CD4-positive, alpha-beta memory T cell (primary cell): ENCODE results near the gene MIOS. TPM values are rescaled to one million over a fixed set of nuclear protein-coding genes. Genes with fewer than 3 reads are reported as not detected.

Source experiments
- CTCF ChIA-PET: fragments of 350-600 bp; sonication (Branson Sonifier 250); formaldehyde crosslinking; loops from one replicate; lab custom pipeline; 2021; ENCODE audit warnings: inconsistent platforms; ENCODE audit not compliant: partially characterized antibody; lab: Charles Lee
- POLR2A ChIA-PET: fragments of 350-600 bp; sonication (Branson Sonifier 250); formaldehyde crosslinking; loops from one replicate; lab custom pipeline; 2021; ENCODE audit not compliant: partially characterized antibody; lab: Charles Lee
- DNase-seq, 5 donors: peaks; one replicate each; pipeline versions ENCODE4 v3.0.0 to v3.0.0-alpha.2; 2020 to 2022; ENCODE audit warnings: mixed read lengths in 1 of 5
- H3K27ac ChIP-seq: one replicate; pipeline ENCODE4 v1.7.0; 2013; ENCODE audit warnings: low read depth, low read length
- H3K27me3 ChIP-seq: 2 replicates; pipeline ENCODE4 v1.7.0; 2013; ENCODE audit warnings: mild to moderate bottlenecking, low read length, moderate library complexity; ENCODE audit not compliant: insufficient read depth
- H3K36me3 ChIP-seq: 2 replicates; pipeline ENCODE4 v1.7.0; 2013; ENCODE audit warnings: mild to moderate bottlenecking, low read length, moderate library complexity; ENCODE audit not compliant: insufficient read depth
- H3K4me1 ChIP-seq: 2 replicates; pipeline ENCODE4 v1.7.0; 2013; ENCODE audit warnings: mild to moderate bottlenecking, low read length, moderate library complexity; ENCODE audit not compliant: insufficient read depth
- H3K4me3 ChIP-seq, 2 donors: one replicate each; pipeline ENCODE4 v1.7.0; 2013; ENCODE audit warnings: low read length in 2 of 2, mild to moderate bottlenecking in 1 of 2
- H3K9me3 ChIP-seq, 2 donors: one replicate each; pipeline ENCODE4 v1.7.0; 2013; ENCODE audit warnings: low read length in 2 of 2, control low read depth in 1 of 2; ENCODE audit not compliant: control insufficient read depth in 1 of 2
- H3K27ac Mint-ChIP-seq, 7 donors: one replicate each; pipeline ENCODE4 v1.8.0; 2020 to 2021; ENCODE audit warnings: mixed read lengths in 7 of 7, mild to moderate bottlenecking in 6 of 7, inconsistent platforms in 3 of 7, moderate library complexity in 3 of 7
- H3K27me3 Mint-ChIP-seq, 2 donors: one replicate each; pipeline ENCODE4 v1.8.0; 2020 to 2021; ENCODE audit warnings: mixed read lengths in 2 of 2
- H3K36me3 Mint-ChIP-seq, 2 donors: one replicate each; pipeline ENCODE4 v1.8.0; 2020 to 2021; ENCODE audit warnings: mixed read lengths in 2 of 2, inconsistent platforms in 1 of 2, mild to moderate bottlenecking in 1 of 2
- H3K4me1 Mint-ChIP-seq, 4 donors: one replicate each; pipeline ENCODE4 v1.8.0; 2020 to 2021; ENCODE audit warnings: mixed read lengths in 4 of 4, mild to moderate bottlenecking in 1 of 4
- H3K4me3 Mint-ChIP-seq, 8 donors: one replicate each; pipeline ENCODE4 v1.8.0; 2020 to 2021; ENCODE audit warnings: mixed read lengths in 8 of 8, mild to moderate bottlenecking in 7 of 8, moderate library complexity in 6 of 8, inconsistent platforms in 3 of 8
- H3K9me3 Mint-ChIP-seq, 8 donors: one replicate each; pipeline ENCODE4 v1.8.0; 2020 to 2021; ENCODE audit warnings: mixed read lengths in 8 of 8, mild to moderate bottlenecking in 5 of 8, inconsistent platforms in 3 of 8, moderate library complexity in 1 of 8
- intact Hi-C: fragments of 100-400 bp; cut with micrococcal nuclease; formaldehyde crosslinking; loops from one replicate; pipeline ENCODE4 v1.15.1; 2023
- polyA plus RNA-seq, 2 donors: library from polyadenylated mRNA; unstranded; fragments of 300-500 nt; fragmentation: Illumina TruSeq; gene quantifications; one replicate each; pipeline ENCODE4 v1.2.3, GENCODE V29; 2021
- total RNA-seq, 2 experiments: library from RNA; stranded (reverse); gene quantifications; one replicate each; pipeline ENCODE4 v1.2.3, GENCODE V29; 2021

Gene MIOS
- total and polyA plus RNA-seq, 4 experiments from 2014 or later, result 15.5 to 25.1 (median 19.6) TPM

DNA sequence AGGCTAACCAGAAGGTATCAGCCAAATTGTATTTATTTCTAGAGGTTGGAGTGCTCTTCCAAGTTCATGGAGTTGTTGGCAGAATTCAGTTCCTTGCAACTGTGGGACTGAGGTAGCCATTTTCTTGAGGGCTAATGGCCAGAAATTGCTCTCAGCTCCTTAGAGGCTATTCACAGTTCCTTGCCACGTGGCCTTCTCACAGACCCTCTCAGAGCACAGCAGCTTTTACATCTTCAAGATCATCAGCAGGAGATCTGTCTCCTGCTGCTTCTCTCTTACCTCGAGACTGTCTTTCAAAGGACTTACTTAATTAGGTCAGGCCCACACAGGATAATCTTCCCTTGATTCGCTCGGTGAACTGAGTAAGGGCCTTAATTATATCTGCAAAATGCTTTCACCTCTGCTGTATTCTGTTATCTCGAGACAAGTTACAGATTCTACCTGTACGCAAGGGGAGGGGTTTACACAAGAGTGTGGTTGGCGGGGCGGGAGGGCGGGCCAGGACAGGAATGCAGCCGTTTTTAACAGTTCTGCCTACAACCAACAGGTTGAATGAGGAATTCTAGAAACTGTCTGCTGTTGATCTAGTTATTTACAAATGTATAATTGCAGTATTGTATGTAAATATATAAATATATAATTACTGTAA lies 15.0 kb downstream of the MIOS start:
- H3K9me3 Mint-ChIP-seq, result no peaks in the 10 kb centered on the region
- POLR2A ChIA-PET, result no interaction called here
- peaks cover 8 to 13% of the 10 kb centered on the region in 2 donors for H3K36me3 Mint-ChIP-seq
- peaks cover 0 to 4% (median 2%) of the 10 kb centered on the region in 4 donors for H3K4me1 Mint-ChIP-seq
- intact Hi-C loops, result no loop called here
- no peak overlapping the region for H3K4me3 Mint-ChIP-seq
- Histone ChIP-seq H3K4me1 (no peaks in the 10 kb centered on the region), H3K27ac (no peak overlapping the region), H3K27me3 (no peaks in the 10 kb centered on the region), H3K36me3 (no peaks in the 10 kb centered on the region), H3K4me3 (no peak overlapping the region), H3K9me3 (no peaks in the 10 kb centered on the region)
- H3K27me3 Mint-ChIP-seq, result no peaks in the 10 kb centered on the region
- H3K27ac Mint-ChIP-seq, result no peak overlapping the region
- DNase-seq, result no peak
- CTCF ChIA-PET, result no interaction called here

GRCh38 chr7:7582596-7582995 lies 15.9 kb downstream of the MIOS start:
- no peaks in the 10 kb centered on the region for H3K9me3 Mint-ChIP-seq
- H3K27ac Mint-ChIP-seq, result peak overlapping the region in 1 of 7 donors; percentile 2
- peaks cover 8 to 13% of the 10 kb centered on the region in 2 donors for H3K36me3 Mint-ChIP-seq
- intact Hi-C loops, result no loop called here
- H3K27ac ChIP-seq, result no peak overlapping the region
- H3K4me1 Mint-ChIP-seq, result peaks cover 0 to 4% (median 2%) of the 10 kb centered on the region in 4 donors
- H3K27me3 ChIP-seq, result no peaks in the 10 kb centered on the region
- ChIA-PET POLR2A (no interaction called here), CTCF (no interaction called here)
- no peak overlapping the region for H3K4me3 ChIP-seq
- no peak overlapping the region for H3K4me3 Mint-ChIP-seq
- no peaks in the 10 kb centered on the region for H3K9me3 ChIP-seq
- DNase-seq, result no peak
- H3K4me1 ChIP-seq, result no peaks in the 10 kb centered on the region
- no peaks in the 10 kb centered on the region for H3K36me3 ChIP-seq
- H3K27me3 Mint-ChIP-seq, result no peaks in the 10 kb centered on the region

- intact Hi-C loops, result no loop called here
- Mint-ChIP-seq H3K27ac (no peak overlapping the region), H3K9me3 (no peaks in the 10 kb centered on the region), H3K36me3 (peaks cover 7 to 13% of the 10 kb centered on the region in 2 donors), H3K4me3 (no peak overlapping the region), H3K4me1 (peaks cover under 1 to 4% (median 2%) of the 10 kb centered on the region in 4 donors), H3K27me3 (no peaks in the 10 kb centered on the region)
- Histone ChIP-seq H3K9me3 (no peaks in the 10 kb centered on the region), H3K36me3 (no peaks in the 10 kb centered on the region), H3K4me3 (no peak overlapping the region), H3K27me3 (no peaks in the 10 kb centered on the region), H3K27ac (no peak overlapping the region), H3K4me1 (no peaks in the 10 kb centered on the region)
- CTCF ChIA-PET, result no interaction called here
- POLR2A ChIA-PET, result no interaction called here
- DNase-seq, result no peak
These were observed 17.0 kb downstream of the MIOS start for GRCh38 chr7:7583731-7584130.

GRCh38 chr7:7584653-7585052 lies 18.0 kb downstream of the MIOS start:
- CTCF ChIA-PET, result interaction anchor here (1.1 kb wide), 1 partner anchor 12 kb away, joined by 3 read pairs; no protein-coding TSS in a partner anchor
- no peak overlapping the region for H3K4me3 Mint-ChIP-seq
- intact Hi-C loops, result no loop called here
- Histone ChIP-seq H3K4me3 (no peak overlapping the region), H3K9me3 (no peaks in the 10 kb centered on the region), H3K4me1 (no peaks in the 10 kb centered on the region), H3K36me3 (no peaks in the 10 kb centered on the region), H3K27me3 (no peaks in the 10 kb centered on the region), H3K27ac (no peak overlapping the region)
- no peak for DNase-seq
- peaks cover 4 to 10% of the 10 kb centered on the region in 2 donors for H3K36me3 Mint-ChIP-seq
- POLR2A ChIA-PET, result no interaction called here
- no peaks in the 10 kb centered on the region for H3K27me3 Mint-ChIP-seq
- H3K9me3 Mint-ChIP-seq, result no peaks in the 10 kb centered on the region
- H3K4me1 Mint-ChIP-seq, result peaks cover under 1 to 2% (median 1%) of the 10 kb centered on the region in 4 donors
- H3K27ac Mint-ChIP-seq, result no peak overlapping the region

- no peak for DNase-seq
- Histone ChIP-seq H3K27ac (no peak overlapping the region), H3K4me3 (no peak overlapping the region), H3K27me3 (no peaks in the 10 kb centered on the region), H3K9me3 (no peaks in the 10 kb centered on the region), H3K36me3 (no peaks in the 10 kb centered on the region), H3K4me1 (no peaks in the 10 kb centered on the region)
- peaks cover 0 to 4% (median 3%) of the 10 kb centered on the region in 4 donors for H3K4me1 Mint-ChIP-seq
- no peaks in the 10 kb centered on the region for H3K27me3 Mint-ChIP-seq
- H3K27ac Mint-ChIP-seq, result peak overlapping the region in 1 of 7 donors; percentile 59
- H3K9me3 Mint-ChIP-seq, result no peaks in the 10 kb centered on the region
- intact Hi-C loops, result no loop called here
- ChIA-PET POLR2A (no interaction called here), CTCF (interaction anchor here (0.6 to 1.1 kb wide), 2 partner anchors 11 to 23 kb away, joined by 3 read pairs; no protein-coding TSS in a partner anchor)
- no peak overlapping the region for H3K4me3 Mint-ChIP-seq
- H3K36me3 Mint-ChIP-seq, result peaks cover 7 to 14% of the 10 kb centered on the region in 2 donors
These were observed 18.7 kb downstream of the MIOS start for GRCh38 chr7:7585241-7585928.

DNA sequence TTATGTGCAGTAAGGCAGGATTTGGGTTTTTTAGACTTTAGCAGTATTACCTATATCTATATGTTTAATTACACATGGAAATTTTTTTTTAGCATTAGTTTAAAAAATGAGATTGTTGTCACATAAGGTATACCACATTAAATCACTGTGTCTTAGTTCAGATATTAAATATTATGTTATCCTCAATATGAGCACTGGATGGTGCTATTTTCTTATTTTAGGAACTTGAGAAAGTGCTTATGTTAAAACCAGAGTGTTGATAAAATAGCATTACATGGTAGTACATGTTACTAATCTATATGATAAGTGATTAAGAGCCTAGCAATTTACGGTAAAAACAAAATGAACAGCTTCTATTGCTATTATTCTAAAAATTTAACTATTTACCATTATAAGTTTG lies 28.8 kb downstream of the MIOS start:
- intact Hi-C loops, result loop anchor here (1.0 kb wide), 3 partner anchors 166 to 622 kb away; no protein-coding TSS in a partner anchor
- Mint-ChIP-seq H3K9me3 (no peaks in the 10 kb centered on the region), H3K4me3 (no peak overlapping the region), H3K36me3 (peaks cover 34 to 41% of the 10 kb centered on the region in 2 donors), H3K27ac (no peak overlapping the region), H3K4me1 (no peaks in the 10 kb centered on the region), H3K27me3 (no peaks in the 10 kb centered on the region)
- Histone ChIP-seq H3K4me3 (no peak overlapping the region), H3K36me3 (no peaks in the 10 kb centered on the region), H3K9me3 (no peaks in the 10 kb centered on the region), H3K4me1 (no peaks in the 10 kb centered on the region), H3K27me3 (no peaks in the 10 kb centered on the region), H3K27ac (no peak overlapping the region)
- POLR2A ChIA-PET, result no interaction called here
- peak in 4 of 5 donors; percentile 30 to 36 (median 34) for DNase-seq
- CTCF ChIA-PET, result interaction anchor here (0.7 to 5.0 kb wide), 11 partner anchors 15 to 701 kb away, joined by 3 to 65 read pairs (median 4); no protein-coding TSS in a partner anchor

DNA sequence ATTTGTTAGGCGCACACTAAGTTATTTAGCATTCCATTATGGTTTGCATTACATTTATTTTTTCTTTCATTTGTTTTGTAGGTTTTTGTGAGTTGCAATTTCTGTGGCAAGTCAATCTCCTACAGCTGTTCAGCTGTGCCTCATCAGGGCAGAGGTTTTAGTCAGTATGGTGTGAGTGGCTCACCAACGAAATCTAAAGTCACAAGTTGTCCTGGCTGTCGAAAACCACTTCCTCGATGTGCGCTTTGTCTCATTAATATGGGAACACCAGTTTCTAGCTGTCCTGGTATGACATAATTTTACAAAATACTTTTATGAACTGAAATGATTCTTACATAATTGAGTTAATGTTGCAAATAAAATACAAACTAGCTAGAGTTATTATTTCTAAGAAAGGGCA lies 29.5 kb downstream of the MIOS start:
- Mint-ChIP-seq H3K4me3 (no peak overlapping the region), H3K4me1 (peaks cover 0 to 1% (median 0%) of the 10 kb centered on the region in 4 donors), H3K27me3 (no peaks in the 10 kb centered on the region), H3K27ac (no peak overlapping the region), H3K36me3 (peaks cover 37 to 41% of the 10 kb centered on the region in 2 donors), H3K9me3 (peaks cover 0 to 2% (median 0%) of the 10 kb centered on the region in 8 donors)
- H3K27ac ChIP-seq, result no peak overlapping the region
- H3K4me1 ChIP-seq, result no peaks in the 10 kb centered on the region
- intact Hi-C loops, result loop anchor here (2.0 kb wide), 1 partner anchor 701 kb away; no protein-coding TSS in a partner anchor
- ChIA-PET POLR2A (no interaction called here), CTCF (interaction anchor here (0.9 to 5.0 kb wide), 8 partner anchors 11 to 700 kb away, joined by 3 to 65 read pairs (median 4); no protein-coding TSS in a partner anchor)
- H3K4me3 ChIP-seq, result no peak overlapping the region
- no peaks in the 10 kb centered on the region for H3K36me3 ChIP-seq
- H3K27me3 ChIP-seq, result no peaks in the 10 kb centered on the region
- H3K9me3 ChIP-seq, result no peaks in the 10 kb centered on the region
- DNase-seq, result no peak
